Tibial nerve (tissue), 4 donors: Measurements from ENCODE around the gene ACTL10. TPM values are rescaled to one million over a fixed set of nuclear protein-coding genes. Genes with fewer than 3 reads are reported as not detected.

Source experiments
- DNase-seq, 2 donors: peaks; one replicate each; pipeline ENCODE4 v3.0.0-alpha.2; 2019; ENCODE audit warnings: low spot score in 2 of 2
- H3K27ac ChIP-seq, 4 donors: fragments of 200-600 bp; sonication (generic) in 3 of 4; one replicate each; pipeline ENCODE4 v1.5.1; 2017 to 2019; ENCODE audit warnings: mild to moderate bottlenecking in 1 of 4
- H3K27me3 ChIP-seq, 2 donors: fragments of 200-600 bp; sonication (generic) in 1 of 2; one replicate each; pipeline versions ENCODE4 v1.5.1 to v1.6.0; 2017 to 2019
- H3K36me3 ChIP-seq, 3 donors: fragments of 200-600 bp; sonication (generic); one replicate each; pipeline ENCODE4 v1.5.1; 2018 to 2019
- H3K4me1 ChIP-seq, 4 donors: fragments of 200-600 bp; sonication (generic) in 3 of 4; one replicate each; pipeline ENCODE4 v1.5.1; 2017 to 2019
- H3K4me3 ChIP-seq, 4 donors: fragments of 200-600 bp; sonication (generic) in 3 of 4; one replicate each; pipeline ENCODE4 v1.5.1; 2017 to 2019; ENCODE audit warnings: mild to moderate bottlenecking in 1 of 4, moderate library complexity in 1 of 4
- H3K9me3 ChIP-seq, 4 donors: fragments of 200-600 bp; sonication (generic) in 3 of 4; one replicate each; pipeline ENCODE4 v1.5.1; 2017 to 2019
- CTCF ChIP-seq, 5 experiments: fragments of 200-600 bp in 3 of 5; fragments of 450-650 bp in 2 of 5; sonication (generic) in 3 of 5; IDR thresholded peaks; one replicate each; pipeline ENCODE4 v1.5.1; 2016 to 2019; ENCODE audit warnings: antibody characterized with exemption in 5 of 5, mild to moderate bottlenecking in 3 of 5, moderate library complexity in 2 of 5
- EP300 ChIP-seq, 2 donors: sonication (generic); formaldehyde crosslinking; IDR thresholded peaks; one replicate each; pipeline ENCODE4 v1.6.1; 2017; ENCODE audit warnings: antibody characterized with exemption in 2 of 2, mild to moderate bottlenecking in 1 of 2
- POLR2A ChIP-seq, 2 donors: fragments of 450-650 bp; IDR thresholded peaks; one replicate each; pipeline ENCODE4 v1.6.1; 2017; ENCODE audit warnings: antibody characterized with exemption in 2 of 2, mild to moderate bottlenecking in 2 of 2, moderate library complexity in 2 of 2
- WGBS, 2 donors: methylation state at CpG; one replicate each; pipeline ENCODE4 v1.1.5; 2018; 5-methylcytosine and 5-hydroxymethylcytosine counted together
- total RNA-seq, 4 donors: library from RNA; depleted of rRNA; stranded (reverse); fragments of >200 nt; gene quantifications; one replicate each; pipeline ENCODE4 v1.1.0, GENCODE V29; 2016

The ACTL10 gene
- total RNA-seq, 4 donors from 2014 or later: 1.1 to 4.3 (median 3.8) TPM

GRCh38 chr20:33703498-33704137 lies 36.9 kb downstream of the ACTL10 start:
- no peaks in the 10 kb centered on the region for H3K4me1 ChIP-seq
- H3K4me3 ChIP-seq: no peak overlapping the region
- no peak overlapping the region for H3K27ac ChIP-seq
- peaks cover 0 to 51% (median 0%) of the 10 kb centered on the region in 3 donors for H3K36me3 ChIP-seq
- H3K9me3 ChIP-seq: no peaks in the 10 kb centered on the region
- WGBS, 2 donors: 87 to 93% methylated on average over 7 to 8 of the region's 8 CpGs
- TF ChIP-seq CTCF (IDR thresholded peaks at IDR 0.05): no peak
- TF ChIP-seq POLR2A (IDR thresholded peaks at IDR 0.05): no peak
- TF ChIP-seq EP300 (IDR thresholded peaks at IDR 0.05): no peak
- H3K27me3 ChIP-seq: no peaks in the 10 kb centered on the region
- DNase-seq: no peak

- WGBS, 2 donors: 92 to 97% methylated on average over 11 of the region's 11 CpGs
- TF ChIP-seq POLR2A (IDR thresholded peaks at IDR 0.05): no peak
- no peak for TF ChIP-seq CTCF (IDR thresholded peaks at IDR 0.05)
- no peak for TF ChIP-seq EP300 (IDR thresholded peaks at IDR 0.05)
- no peak overlapping the region for H3K27ac ChIP-seq
- H3K27me3 ChIP-seq: no peaks in the 10 kb centered on the region
- no peak for DNase-seq
- no peaks in the 10 kb centered on the region for H3K4me1 ChIP-seq
- no peaks in the 10 kb centered on the region for H3K9me3 ChIP-seq
- no peak overlapping the region for H3K4me3 ChIP-seq
- H3K36me3 ChIP-seq: peaks cover 0 to 58% (median 0%) of the 10 kb centered on the region in 3 donors
Observed at GRCh38 chr20:33704197-33704924, 37.6 kb downstream of the ACTL10 start.

GRCh38 chr20:33707668-33708067 lies 40.9 kb downstream of the ACTL10 start:
- Histone ChIP-seq H3K27me3 (no peaks in the 10 kb centered on the region), H3K27ac (no peak overlapping the region), H3K9me3 (no peaks in the 10 kb centered on the region), H3K4me1 (no peaks in the 10 kb centered on the region), H3K4me3 (no peak overlapping the region), H3K36me3 (peaks cover 0 to 87% (median 0%) of the 10 kb centered on the region in 3 donors)
- DNase-seq: no peak
- TF ChIP-seq EP300 (IDR thresholded peaks at IDR 0.05) (no peak), POLR2A (IDR thresholded peaks at IDR 0.05) (no peak), CTCF (IDR thresholded peaks at IDR 0.05) (no peak)
- WGBS, 2 donors: 88 to 89% methylated on average over 11 of the region's 11 CpGs

- H3K36me3 ChIP-seq: peaks cover 0 to 93% (median 0%) of the 10 kb centered on the region in 3 donors
- no peaks in the 10 kb centered on the region for H3K27me3 ChIP-seq
- 90 to 93% methylated on average over 2 of the region's 2 CpGs for WGBS, 2 donors
- TF ChIP-seq POLR2A (IDR thresholded peaks at IDR 0.05) (no peak), CTCF (IDR thresholded peaks at IDR 0.05) (no peak), EP300 (IDR thresholded peaks at IDR 0.05) (no peak)
- H3K4me3 ChIP-seq: no peak overlapping the region
- no peak overlapping the region for H3K27ac ChIP-seq
- DNase-seq: no peak
- H3K4me1 ChIP-seq: no peaks in the 10 kb centered on the region
- H3K9me3 ChIP-seq: no peaks in the 10 kb centered on the region
Observed at GRCh38 chr20:33709398-33709797, 42.7 kb downstream of the ACTL10 start.

GRCh38 chr20:33709905-33710541 lies 43.3 kb downstream of the ACTL10 start:
- TF ChIP-seq POLR2A (IDR thresholded peaks at IDR 0.05) (no peak), CTCF (IDR thresholded peaks at IDR 0.05) (no peak), EP300 (IDR thresholded peaks at IDR 0.05) (no peak)
- Histone ChIP-seq H3K27ac (no peak overlapping the region), H3K4me3 (no peak overlapping the region), H3K4me1 (no peaks in the 10 kb centered on the region), H3K36me3 (peaks cover 0 to 94% (median 0%) of the 10 kb centered on the region in 3 donors), H3K9me3 (no peaks in the 10 kb centered on the region), H3K27me3 (no peaks in the 10 kb centered on the region)
- 80 to 85% methylated on average over 16 of the region's 16 CpGs for WGBS, 2 donors
- DNase-seq: no peak
